ENCODE measurements around the gene GIT2.
"Not testable (repeated sequence)": the region's sequence is repeated elsewhere in the genome, so short reads cannot be mapped to it uniquely, and the experiment has no call there.

GIT2 gene

GRCh38 chr12:110004598-110004997, 8.4 kb upstream of the GIT2 start:
- DNase-seq (ENCODE audit: low read depth in 2 of 2) = no peak

DNA sequence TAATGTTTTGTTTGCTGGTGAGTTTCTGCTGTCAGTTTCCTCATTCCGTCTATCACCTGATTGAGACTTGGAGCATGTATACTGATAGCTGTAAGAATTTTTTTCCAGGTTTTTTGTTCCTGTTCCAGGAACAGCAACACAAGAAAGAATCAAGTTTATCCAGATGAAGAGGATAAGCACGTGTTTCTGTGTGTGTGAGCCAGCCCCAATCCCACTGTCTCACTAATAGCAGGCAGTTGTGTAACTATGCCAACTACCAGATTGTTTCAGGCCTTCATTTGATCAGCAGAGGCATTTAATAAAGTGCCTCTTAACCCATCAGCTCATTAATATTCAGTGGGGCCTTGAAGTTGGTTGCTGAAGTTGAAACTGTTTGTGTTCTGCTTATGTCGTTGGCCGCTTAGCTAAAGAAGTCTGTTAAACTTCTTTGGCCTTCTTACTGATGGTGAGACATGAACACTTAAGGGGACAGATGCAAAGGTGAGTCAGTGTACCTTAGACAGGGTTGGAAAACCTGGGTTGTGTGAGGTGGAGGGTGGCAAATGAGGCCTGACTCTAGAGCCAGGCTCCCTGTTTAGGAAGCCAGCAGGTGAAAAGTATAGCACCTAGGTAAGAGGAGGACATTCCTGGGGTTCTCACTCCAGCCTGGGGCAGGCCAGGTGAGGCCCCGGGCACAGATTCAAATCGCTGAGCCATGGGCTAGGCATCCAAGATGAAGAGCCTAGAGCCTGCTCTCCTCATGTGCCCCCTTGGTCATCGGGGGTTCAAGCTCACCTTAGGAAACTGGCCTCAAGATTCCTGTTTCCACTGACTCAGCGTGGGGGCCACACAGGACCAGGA, 6.7 kb upstream of the GIT2 start:
- no peak for DNase-seq (ENCODE audit: low read depth in 2 of 2)

DNA sequence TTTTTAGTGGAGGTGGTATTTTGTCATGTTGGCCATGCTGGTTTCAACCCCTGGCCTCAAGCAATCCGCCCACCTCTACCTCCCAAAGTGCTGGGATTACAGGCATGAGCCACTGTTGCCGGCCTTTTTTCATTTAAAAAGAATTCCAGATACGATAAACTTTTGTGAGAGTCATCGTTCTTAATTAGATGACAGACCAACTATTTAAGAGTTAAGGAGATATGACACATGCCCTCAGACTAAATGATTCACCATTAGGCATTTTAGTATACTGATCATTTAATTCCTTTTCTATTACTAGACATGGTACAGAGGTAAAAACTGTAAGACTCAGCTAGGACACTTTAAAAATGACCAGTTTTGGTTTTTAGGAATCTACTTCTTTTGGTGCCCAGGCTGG, 5.4 kb upstream of the GIT2 start:
- DNase-seq (ENCODE audit: low read depth in 2 of 2) = no peak

DNA sequence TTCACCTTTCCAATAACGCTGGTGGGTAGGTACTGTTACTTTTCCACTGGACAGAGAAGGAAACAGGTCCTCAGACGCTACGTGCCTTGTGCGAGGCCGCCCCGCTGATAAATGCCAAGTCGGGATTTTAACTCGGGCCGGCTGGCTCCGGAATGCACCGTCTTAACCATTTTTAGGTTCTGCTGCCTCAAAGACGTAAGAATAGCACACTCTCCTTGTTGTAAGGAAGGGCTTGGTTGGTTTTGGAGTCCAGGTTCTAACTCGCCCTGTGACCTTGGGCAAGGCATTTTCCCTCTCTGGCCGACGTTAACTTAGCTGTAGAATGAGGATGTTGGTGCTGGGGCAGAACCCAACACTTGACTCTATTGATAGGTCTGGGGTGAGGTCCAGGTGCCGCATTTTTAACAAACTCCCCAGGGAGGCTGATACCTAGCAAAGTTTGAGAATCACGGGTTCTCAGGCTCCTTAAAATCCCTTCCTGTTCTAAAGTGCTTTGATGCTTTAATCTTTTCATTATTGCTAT, 3.9 kb upstream of the GIT2 start:
- DNase-seq (ENCODE audit: low read depth in 2 of 2) = no peak

- no peak for DNase-seq (ENCODE audit: low read depth in 2 of 2)
Measured at GRCh38 chr12:109999649-109999971, 3.4 kb upstream of the GIT2 start.

DNA sequence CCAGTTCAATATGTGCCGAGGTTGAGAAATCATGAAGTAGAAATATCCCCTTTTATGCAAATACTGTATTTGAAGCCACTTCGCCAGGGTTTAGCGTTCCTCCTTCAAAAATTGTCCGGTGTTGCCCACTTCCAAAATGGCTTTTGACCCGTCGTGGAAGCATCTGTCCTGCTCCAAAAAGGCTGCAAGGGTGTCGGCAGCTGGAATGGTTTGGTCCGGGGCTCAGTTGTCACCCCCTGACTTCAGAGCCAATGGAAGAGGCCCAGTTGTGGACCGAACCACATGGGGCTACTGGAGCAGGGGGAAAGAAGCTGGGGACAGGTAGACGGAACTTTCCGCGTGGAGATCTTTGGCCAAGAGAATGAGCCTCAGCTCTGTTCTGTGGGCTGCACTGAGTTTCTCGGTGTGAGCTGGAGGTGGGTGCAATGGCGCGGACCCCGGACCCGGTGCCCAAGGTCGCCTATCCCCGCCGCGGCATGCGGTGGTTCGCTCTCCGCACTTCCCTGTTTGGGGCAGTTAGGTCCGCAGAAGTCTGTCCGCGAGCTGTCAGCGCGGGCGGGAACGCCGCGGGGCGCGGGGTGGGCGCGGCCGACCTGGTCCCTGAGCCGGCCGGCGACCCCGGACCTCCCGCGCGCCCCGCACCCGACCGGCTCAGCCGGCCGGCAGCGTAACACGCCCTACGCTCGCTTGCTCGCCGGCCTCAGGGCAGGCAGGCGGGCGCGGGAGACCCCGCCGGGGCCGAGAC, 2.9 kb upstream of the GIT2 start, which contains the start of gene ANKRD13A:
Gene ANKRD13A, plus strand, starts transcription at position 527 of the 745 bp plus-strand sequence. CDS start 259 bp downstream, outside the sequence.
- DNase-seq (ENCODE audit: low read depth in 2 of 2) = peak; percentile 60 to 77

DNA sequence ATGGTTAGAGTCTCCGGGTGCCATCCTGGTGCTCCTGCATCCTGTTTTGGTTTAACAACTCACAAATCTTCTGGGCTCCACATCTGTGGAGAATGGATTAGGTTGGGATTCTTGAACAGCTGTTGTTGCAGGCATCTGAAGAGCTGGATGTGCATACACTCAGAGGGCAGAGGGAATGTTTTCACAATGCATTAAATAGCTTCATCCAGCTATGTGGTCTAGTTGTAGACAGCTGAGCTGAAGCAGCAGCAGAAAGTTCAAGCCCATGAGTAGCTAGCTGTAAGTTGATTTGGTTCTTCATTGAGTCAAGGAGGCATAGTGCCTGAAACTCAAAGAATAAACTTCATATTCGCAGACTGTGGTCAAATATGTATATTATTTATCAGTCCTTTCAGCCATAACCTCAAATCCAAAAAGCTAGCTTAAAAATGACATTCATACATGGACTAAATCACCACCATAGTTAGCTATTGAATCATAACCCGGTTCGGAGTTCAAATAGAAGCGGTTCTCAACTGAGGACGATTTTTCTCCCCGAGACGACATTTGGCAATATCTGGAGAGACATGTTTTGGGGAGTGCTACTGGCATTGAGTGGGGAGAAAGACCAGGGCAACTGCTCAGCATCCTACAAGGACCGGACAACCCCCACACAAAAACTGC, 2.2 kb upstream of the GIT2 start:
- no peak for DNase-seq (ENCODE audit: low read depth in 2 of 2)

DNA sequence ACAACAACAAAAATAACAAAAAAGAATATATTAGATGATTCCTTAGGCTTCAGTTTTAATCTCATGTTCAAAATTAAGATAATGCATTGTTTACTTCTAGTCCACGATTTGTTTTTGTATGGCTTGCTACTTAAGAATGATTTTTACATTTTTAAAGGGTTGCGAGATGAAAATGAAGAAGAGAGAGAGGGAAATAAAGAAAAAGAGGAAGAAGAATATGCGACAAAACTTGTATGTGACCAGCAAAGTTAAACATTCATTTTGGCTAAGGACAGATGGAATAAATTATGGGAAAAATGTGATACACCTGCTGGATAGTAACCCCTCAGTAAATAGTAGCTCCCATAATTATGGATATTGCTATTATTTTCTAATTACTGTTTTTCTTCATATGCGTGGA, 1.2 kb upstream of the GIT2 start:
- DNase-seq (ENCODE audit: low read depth in 2 of 2) = no peak

GRCh38 chr12:109996483-109996853, 300 bp upstream of the GIT2 start:
- no peak for DNase-seq (ENCODE audit: low read depth in 2 of 2)

GRCh38 chr12:109995361-109995685, 845 bp downstream of the GIT2 start:
- no peak for DNase-seq (ENCODE audit: low read depth in 2 of 2)

- DNase-seq (ENCODE audit: low read depth in 2 of 2) = no peak
Measured at GRCh38 chr12:109994401-109995175, 1.6 kb downstream of the GIT2 start.

GRCh38 chr12:109993091-109993490, 3.1 kb downstream of the GIT2 start:
- DNase-seq (ENCODE audit: low read depth in 2 of 2) = no peak

- DNase-seq (ENCODE audit: low read depth in 2 of 2) = no peak
Measured at GRCh38 chr12:109991586-109991985, 4.6 kb downstream of the GIT2 start.

GRCh38 chr12:109989380-109989779, 6.8 kb downstream of the GIT2 start:
- no peak for DNase-seq (ENCODE audit: low read depth in 2 of 2)

DNA sequence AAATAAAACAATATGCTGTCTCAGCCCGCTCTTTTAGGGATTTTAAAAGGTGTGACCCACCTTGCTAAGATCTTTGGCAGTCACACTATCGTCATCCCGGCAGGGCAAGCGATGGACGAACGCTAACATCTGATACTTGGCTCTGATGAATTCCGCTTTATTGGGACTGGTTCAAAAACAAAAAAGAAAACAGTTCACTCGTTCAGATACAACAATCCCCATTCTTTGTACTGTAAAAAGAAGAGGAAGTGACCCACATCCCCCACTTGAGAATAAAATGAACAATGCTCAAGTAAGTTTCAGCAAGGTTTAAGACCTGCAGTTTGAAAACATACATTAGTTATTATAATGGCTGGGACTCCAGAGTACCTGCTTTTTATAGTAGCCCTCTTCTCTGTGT, 7.3 kb downstream of the GIT2 start:
- no peak for DNase-seq (ENCODE audit: low read depth in 2 of 2)

DNA sequence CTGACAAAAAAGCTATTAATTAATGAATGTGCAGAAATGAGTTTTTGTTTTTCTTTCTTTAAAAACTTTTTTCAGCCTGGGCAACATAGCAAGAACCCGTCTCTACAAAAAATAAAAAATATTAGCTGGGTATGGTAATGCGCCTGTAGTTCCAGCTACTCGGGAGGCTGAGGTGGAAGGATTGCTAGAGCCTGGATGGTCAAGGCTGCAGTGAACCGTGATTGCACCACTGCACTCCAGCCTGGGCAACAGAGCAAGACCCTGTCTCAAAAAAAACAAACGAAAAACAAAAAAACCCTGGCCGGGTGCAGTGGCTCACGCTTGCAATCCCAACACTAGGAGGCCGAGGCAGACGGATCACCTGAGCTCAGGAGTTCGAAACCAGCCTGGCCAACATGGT, 7.9 kb downstream of the GIT2 start:
- no peak for DNase-seq (ENCODE audit: low read depth in 2 of 2)

- DNase-seq (ENCODE audit: low read depth in 2 of 2) = no peak
Measured at GRCh38 chr12:109987615-109988014, 8.6 kb downstream of the GIT2 start.

GRCh38 chr12:109986236-109986635, 9.9 kb downstream of the GIT2 start:
- DNase-seq (ENCODE audit: low read depth in 2 of 2) = not testable (repeated sequence)

DNA sequence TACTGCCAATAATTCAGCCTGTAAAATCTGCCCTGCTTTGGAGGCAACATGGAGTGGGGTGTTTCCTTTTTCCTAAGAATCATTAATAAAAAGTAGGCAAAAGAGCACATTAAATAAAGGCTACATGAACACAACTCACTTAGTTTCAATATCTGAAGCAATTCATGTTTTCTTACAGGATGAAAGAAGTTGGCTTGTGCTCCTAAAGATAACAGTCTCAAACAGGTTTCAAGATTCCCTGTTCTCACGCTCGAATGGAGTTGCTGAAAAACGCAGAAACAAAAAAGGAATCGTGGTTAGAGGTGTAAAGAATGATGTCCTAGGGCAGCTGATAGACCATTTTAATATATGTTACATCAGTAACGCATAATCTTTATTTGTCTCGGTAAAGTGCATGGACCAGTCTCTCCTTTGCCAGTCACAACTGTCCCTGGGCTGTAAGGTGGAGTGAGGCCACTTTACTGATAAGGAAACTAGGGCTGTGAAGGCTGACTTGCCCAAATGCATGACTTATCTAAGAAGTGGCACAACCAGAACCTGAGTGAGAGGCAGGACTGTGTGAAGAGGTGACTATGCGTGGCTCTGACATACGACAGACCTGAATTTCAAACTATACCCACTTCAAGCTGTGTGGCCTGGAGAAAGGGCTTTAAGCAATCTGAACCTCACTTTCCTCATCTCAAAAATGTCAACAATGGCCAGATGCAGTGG, 12.6 kb downstream of the GIT2 start:
- no peak for DNase-seq (ENCODE audit: low read depth in 2 of 2)

GRCh38 chr12:109982210-109982609, 14.0 kb downstream of the GIT2 start:
- DNase-seq (ENCODE audit: low read depth in 2 of 2) = no peak

- DNase-seq (ENCODE audit: low read depth in 2 of 2) = peak in 1 of 2 donors; percentile 34
Measured at GRCh38 chr12:109981311-109981710, 14.9 kb downstream of the GIT2 start.
